GM19452 (cell line): ENCODE measurements around the gene RDX.
A peak's percentile ranks its signal among the peaks of the same experiment; 100 is the strongest.
"Not testable (repeated sequence)": the region's sequence is repeated elsewhere in the genome, so short reads cannot be mapped to it uniquely, and the experiment has no call there.

Source experiments
- ATAC-seq: cut with Tn5 transposase; IDR thresholded peaks from one replicate; pipeline ENCODE4 v1.9.1; 2021; ENCODE audit not compliant: unreplicated experiment

RDX gene

DNA sequence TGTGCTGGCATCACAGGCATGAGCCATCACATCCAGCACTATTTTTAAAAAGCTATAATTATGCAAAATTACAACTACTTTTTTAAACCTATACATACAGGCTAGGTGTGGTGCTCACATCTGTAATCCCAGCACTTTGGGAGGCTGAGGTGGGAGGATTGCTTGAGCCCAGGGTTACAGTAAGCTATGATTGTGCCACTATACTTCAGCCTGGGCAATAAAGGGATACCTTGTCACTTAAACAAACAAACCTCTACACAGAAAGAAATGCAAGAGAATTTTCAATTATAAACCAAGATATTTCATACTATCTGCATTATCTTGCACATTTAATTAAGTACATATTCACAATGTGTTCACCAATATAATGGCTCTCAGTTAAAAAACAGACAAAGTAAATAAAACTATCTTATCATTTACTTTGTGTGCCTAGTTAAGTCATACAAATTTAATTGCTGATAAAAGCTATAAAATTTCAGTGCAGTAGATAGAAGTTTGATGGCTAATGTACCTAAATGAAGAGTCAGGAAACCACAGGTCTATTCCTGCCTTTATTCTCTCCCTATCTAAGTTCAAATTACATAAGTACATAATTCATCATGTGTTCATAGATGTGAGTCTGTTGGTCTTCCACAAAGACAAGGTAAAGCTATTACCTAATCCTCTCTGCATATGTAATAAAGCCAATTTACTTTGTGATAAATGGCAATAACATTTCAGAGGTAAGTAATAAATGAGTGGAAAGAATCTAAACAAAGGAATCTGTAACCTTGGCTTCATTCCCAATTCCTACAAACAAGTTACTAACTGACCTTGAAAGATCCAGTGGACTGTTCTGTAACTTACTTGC lies 9.0 kb upstream of the RDX start:
- no peak for ATAC-seq

DNA sequence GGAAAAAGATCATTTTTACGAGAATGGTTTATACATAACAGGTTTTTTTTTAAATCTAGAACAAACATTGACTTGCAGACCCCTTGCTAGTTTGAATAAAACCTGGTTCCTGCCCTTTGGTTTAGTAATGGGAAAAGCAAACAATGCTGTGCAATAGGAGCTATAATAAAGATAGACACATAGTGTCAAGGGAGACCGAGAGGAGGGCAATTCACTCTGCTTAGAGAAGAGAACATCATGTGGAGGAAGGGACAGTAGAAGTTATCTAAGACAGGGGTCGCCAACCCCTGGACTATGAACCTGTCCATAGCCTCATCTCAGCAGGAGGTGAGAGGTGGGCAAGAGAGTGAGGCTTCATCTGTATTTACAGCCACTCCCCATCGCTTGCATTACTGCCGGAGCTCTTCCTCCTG lies 7.0 kb upstream of the RDX start:
- ATAC-seq: no peak

DNA sequence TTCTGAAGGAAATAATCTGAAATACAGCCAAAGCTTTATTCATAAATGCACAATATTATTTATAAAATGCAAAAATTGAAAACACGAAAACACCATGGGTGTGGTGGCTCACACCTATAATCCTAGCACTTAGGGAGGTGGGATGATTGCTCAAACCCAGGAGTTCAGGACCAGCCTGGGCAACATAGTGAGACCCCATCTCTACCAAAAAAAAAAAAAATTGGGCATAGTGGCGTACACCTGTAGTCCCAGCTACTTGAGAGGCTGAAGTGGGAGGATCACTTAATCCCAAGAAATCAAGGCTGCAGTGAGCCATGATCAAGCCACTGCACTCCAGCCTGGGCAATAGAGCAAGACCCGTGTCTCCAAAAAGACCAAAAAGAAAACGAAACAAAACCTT lies 5.2 kb upstream of the RDX start:
- ATAC-seq: no peak

DNA sequence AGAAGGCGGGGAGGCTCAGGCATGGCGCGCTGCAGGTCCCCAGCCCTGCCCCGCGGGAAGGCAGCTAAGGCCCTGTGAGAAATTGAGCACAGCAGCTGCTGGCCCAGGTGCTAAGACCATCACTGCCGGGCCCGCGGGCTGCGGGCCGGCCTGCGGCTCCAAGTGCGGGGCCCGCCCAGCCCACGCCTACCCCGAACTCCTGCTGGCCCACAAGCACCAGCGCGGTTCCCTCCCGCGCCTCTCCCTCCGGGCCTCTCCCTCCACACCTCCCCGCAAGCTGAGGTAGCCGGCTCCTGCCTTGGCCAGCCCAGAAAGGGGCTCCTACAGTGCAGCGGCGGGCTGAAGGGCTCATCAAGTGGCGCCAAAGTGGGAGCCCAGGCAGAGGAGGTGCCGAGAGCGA lies 4.6 kb upstream of the RDX start:
- ATAC-seq: no peak

DNA sequence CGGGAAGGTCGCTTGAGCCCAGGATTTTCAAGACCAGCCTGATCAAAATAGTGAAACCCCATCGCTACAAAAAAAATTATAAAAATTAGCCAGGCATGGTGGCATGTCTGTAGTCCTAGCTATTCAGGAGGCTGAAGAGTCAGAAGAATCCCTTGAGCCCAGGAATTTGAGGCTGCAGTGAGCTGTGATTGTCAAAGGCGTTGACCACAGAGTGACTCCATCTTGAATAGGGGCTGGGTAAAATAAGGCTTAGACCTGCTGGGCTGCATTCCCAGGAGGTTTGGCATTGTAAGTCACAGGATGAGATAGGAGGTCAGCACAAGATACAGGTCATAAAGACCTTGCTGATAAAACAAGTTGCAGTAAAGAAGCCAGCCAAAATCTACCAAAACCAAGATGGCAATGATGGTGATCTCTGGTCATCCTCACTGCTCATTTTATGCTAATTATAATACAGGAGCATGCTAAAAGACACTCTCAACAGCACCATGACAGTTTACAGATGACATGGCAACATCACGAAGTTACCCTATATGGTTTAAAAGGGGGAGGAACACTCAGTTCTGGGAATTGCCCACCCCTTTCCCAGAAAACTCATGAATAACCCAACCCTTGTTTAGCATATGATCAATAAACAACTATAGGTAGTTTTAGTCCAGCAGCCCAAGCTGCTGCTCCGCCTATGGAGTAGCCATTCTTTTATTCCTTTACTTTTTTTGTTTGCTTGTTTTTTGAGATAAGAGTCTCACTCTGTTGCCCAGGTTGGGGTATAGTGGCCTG lies 2.8 kb upstream of the RDX start:
- ATAC-seq: no peak

DNA sequence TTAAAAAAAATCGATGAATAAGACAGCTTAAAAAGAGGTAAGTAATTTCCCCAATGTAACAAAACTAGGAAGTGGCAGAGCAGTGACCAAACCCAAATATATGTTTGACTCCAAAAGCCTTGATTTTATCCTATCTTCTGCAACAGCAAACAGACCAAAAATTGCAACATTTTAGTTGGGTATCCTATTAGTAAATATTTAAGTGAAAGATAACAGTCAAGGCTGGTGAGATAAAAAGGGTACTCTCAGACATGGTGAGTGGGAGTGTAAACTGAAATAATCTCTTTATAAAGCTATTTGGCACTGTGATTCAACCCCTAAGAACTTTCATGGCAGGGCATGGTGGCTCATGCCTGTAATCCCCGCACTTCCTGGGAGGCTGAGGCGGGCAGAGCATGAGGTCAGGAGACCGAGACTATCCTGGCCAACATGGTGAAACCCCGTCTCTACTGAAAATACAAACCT lies 1.9 kb upstream of the RDX start:
- no peak for ATAC-seq

DNA sequence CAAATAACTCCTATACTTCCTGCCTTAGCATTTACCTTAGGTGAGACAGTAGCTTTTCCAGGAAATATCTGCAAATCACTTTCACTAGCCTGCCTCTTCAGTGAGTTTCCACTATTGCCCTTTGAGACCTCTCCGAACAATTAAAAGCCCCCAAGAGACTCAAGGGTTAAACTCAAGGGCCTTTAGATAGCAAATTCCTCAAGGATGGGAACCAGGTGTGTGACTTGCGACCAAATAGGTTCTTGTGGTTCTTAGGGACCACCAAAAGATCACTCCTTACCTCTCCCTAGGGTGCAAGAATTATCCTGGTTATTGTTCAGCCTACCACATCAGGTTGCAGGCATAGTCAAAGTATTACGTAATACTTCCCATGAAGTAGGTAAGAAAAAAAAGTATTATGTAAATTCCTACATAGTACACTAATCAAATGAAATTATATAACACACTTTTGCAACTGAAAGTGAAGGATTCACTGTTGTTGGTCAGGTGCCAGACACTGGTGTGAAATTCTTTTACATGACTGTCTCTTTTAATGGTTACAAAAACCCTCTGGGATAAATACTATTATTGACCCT lies 1.4 kb upstream of the RDX start:
- no peak for ATAC-seq

DNA sequence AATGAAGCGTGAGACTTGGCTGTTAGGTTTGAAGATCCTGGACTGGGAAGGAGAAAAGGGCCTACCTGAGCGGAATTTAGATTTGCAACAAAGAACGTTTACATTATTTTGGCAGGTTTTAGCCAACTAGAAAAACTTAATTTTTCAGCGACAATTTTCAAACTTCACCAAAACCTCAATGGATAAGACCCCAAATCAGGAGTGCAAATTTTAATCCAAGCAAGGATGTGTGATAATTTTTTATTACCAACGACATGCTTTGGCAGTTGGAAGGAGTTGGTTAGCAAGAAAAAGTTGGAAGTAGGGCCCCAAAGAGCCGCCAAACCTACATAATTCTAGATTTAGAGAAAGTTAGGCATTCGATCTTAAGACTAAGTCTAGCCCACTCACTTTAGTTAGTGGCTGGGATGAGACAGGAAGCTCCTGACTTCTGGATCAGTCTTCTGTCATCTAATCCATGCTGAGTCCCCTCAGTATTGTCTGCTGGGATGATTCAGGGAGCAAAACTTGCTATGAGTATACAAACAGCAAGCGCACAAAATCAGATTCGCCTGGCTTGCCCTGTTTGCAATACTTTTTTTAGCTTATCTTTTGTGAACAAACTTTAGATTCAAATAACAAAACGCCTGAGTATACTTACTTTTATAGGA lies 787 bp upstream of the RDX start:
- no peak for ATAC-seq

DNA sequence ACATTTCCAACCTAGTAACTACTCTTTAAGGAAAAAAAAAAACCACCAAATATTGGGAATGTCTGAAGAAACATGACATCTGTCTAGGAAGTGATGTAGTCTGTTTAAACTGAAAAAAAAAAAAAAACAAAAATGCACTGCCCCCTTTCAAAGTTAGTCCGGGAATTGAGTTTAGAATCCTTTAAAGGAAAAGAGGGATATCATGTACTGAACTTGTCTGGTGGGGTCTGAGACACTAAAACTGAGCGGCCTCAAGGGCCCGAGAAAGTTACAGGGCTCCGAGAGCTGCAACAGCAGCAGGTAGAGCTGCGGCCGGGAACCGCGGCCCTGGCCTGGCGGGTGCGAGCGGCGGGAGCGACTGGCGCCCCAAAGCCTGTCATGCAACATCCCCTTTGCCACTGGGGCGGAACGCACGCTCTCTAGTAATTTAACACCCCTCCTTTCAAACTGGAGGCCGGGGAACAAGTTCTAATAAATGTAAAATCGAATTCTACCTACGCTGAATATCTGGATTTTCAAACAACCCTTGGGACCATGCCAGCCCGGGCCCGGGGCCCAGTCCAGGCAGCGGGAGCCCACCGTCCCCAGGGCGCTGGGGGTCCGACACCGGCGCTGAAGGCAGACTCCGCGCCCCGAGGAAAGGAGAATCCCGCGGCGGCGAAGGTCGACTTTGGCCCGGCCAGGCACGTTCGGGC lies 736 bp downstream of the RDX start:
- peak; percentile 57 for ATAC-seq

DNA sequence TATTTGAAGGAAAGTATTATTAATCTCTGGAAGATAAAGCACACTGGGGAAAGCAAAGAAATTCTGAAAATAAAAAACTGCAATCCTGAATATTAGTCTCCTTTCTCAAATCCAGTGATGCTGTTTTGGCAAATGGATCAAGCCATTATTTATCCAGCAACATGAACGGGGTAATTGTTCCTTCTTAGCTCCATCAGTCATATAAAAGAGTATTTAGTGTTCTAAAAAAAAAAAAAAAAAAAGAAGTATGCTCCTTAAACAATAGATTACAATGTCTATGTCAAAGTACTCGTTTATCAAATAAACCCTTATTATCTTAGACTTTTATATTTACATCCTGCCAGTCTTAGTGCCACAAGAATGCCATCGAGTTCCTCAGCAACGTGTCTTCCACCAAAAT lies 1.3 kb downstream of the RDX start:
- no peak for ATAC-seq

DNA sequence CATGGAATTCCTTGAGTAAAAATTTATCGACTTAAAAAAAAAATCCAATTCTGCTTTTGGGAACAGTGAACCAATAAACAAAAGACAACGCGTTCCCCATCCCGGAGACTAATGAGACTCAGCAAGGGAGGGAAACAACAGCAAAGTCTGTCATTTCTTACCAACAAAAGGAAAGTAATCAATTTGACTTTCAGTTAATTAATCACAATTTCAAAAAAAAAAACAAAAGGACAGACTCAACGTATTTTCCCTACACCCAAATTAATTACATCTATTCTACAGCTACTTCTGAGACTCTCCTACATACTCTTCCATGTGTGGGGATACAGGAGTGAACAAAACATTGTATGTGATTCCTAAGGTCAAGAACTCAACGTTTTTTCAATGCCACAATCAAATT lies 1.9 kb downstream of the RDX start:
- ATAC-seq: no peak

DNA sequence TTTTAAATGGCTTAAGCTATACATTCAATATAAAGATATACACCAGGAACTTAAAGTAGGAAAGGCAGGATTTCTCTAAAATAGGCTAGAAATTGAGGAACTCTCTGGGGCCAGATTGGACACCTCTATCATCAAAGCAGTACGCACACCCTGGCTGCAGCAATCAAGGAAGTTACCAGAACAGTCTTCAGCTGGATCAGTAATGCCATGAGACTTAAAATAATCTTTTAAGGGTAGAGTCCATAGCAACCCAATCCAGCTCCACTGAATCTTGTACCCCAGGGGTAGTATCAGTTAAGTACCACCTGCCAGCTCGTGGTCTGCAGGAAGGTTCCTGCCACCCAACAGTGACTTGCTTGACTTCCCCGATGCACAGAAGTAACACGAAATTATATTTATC lies 3.0 kb downstream of the RDX start:
- no peak for ATAC-seq

DNA sequence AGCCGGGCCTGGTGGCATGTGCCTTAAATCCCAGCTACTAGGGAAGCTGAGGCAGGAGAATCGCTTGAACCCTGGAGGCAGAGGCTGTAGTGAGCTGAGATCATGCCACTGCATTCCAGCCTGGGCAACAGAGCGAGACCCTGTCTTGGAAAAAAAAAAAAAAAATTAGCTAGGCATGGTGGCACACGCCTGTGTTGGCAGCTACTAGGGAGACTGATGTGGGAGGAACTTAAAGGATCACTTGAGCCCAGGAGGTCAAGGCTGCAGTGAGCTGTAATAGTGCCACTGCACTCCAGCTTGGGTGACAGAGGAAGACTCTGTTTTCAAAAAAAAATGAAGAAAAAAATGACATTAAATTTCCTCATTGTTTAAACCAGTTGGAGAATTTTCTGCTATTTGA lies 4.3 kb downstream of the RDX start:
- ATAC-seq: not testable (repeated sequence)

DNA sequence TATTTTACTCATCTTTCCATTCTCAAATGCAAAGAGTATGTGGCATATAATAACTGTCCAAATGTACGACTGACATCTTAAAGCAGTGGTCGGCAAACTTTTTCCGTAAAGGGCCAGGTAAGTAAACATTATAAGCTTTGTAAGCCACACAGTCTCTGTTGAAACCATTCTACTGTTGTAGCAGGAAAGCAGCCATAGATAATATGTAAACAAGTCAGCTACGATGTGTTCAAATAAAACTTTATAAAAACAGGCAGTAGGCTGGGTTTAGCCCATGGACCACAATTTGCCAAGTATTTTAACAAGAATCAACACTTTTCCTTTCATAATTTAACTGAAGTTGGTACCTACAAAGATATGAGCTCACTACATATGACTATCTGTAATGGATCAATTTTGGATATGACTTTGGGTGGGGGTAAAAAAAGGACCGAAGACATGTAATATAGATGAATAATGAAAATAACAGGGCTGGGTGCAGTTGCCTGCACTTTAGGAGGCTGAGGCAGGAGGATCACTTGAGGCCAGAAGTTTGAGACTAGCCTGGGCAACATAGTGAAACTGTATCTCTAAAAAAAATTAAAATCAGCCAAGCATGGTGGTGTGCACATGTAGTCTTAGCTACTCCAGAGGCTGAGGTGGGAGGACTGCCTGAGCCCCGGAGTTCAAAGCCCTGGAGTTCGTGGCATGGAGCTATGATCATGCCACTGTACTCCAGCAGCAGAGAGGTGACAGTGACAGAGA lies 5.7 kb downstream of the RDX start:
- ATAC-seq: no peak

DNA sequence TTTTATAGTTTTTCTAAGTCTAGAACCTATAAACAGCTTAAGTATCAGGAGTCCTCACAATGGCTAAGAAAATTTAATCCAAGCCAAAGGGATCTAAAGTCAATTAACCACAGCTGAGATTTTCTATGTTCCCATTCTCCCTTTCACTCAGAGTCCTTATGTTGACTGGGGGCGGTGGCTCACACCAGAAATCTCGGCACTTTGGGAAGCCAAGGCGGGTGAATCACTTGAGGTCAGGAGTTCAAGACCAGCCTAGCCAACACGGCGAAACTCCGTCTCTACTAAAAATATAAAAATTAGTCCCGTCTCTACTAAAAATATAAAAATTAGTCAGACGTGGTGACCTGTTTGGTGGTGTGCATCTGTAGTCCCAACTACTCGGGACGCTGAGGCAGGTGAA lies 6.9 kb downstream of the RDX start:
- no peak for ATAC-seq

DNA sequence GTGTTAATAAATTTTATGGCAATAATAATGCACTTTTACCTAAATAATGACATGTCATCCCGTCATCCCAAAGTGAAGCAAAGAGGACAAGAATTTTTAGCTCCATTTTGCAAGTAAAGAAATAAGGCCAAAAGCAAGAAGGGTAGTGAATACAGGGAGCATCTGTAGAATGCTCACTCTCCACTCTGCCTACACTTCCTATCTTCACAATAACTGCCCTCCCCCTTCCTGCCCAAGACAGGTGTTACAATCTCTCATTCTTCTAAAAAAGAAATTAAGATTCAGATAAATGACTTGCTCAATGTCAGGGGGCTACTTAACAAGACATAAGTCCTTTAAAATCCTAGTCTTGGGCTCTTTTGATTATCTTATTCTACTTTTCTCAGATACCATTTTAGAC lies 8.9 kb downstream of the RDX start:
- no peak for ATAC-seq

DNA sequence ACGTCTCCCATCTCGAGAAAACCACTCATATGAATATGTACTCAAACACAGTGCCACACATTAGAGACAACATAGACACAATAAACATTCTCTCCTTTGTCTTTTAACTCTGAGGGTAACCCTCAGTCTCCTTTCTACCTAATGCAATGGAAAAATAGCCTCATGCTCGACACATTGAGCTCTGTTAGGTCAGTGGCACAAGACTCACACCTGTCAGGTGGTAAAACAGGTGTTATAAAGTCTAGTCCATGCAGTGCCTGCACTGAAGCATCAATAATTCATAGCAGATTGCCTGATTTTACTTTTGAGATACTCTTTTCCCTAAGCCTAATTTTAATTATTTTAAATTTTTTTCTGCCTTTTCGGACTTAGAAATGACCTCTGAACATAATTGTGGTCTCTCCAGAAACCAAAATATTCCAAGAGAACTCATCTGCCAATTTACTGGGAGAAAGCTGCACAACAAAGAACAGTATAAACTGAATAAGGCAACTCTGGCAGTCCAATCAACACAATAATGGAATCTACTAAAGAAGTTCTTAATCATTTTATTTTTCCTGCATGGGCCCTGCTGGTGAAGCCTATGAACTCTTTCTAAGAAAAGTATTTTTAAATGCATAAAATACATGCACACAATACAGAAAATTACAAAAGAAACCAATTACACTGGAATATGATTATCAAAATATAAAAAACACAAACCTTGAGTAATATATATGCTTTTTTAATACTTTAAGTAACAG lies 9.9 kb downstream of the RDX start:
- no peak for ATAC-seq

DNA sequence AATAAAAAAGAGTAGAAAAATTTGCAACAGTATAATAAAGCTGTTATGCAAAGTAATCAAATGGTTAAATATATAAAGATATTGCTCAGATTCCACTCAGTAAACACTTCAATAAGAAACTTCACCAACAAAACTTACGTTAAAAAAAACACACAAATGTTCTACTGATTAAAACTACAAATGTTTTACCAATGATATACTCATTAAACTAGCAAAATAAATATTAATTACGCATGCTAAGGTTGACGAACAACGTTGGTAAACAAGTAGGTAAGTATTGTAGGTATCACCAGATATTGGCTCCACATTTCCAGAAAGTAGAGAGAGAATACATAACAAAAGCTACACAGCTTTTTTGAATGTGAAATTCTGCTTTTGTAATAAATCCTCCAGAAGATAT lies 12.6 kb downstream of the RDX start:
- ATAC-seq: no peak

DNA sequence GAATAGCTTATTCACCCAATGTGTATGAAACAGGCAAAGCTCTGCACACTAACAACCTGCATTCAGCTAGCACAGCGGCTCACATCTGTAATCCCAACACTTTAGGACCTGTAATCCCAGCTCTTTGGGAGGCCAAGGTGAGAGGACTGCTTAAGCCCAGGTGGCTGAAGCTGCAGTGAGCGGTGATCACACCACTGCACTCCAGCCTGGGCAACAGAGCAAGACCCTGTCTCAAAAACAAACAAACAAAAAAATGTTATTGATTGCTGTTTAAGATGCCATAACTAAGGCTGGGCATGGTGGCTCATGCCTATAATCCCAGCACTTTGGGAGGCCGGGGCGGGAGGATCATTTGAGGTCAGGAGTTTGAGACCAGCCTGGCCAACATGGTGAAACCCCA lies 15.8 kb downstream of the RDX start:
- ATAC-seq: not testable (repeated sequence)

DNA sequence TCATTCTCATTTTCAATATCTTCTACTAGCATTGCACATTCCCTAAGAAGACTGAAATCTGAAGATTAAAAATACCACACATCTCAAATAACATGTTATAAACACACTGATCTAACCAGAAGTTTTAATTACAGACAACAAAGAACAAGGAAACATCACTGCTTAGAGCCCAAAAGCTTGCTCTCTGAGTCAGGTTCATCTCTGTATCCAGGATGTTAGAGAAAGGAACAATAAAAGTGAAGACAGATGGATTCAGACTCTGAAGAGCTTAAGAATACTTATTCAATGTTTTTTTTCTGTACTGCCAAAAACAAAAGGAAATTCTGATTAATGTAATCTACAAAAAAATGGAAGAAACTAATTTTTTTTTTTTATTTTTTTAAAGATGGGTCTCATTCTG lies 16.5 kb downstream of the RDX start:
- no peak for ATAC-seq
